NB4 (cell line): ENCODE data around the gene SUCLG1.

Experiments
- POLR2A ChIP-seq: IDR thresholded peaks from 2 replicates; pipeline ENCODE4 v1.6.1; 2011; ENCODE audit warnings: mild to moderate bottlenecking; ENCODE audit not compliant: insufficient read length; ENCODE audit errors: extremely low read depth
- TF ChIP-seq, protein P1 (sequence below): IDR thresholded peaks from one replicate; pipeline ENCODE4 v1.5.1; 2012; ENCODE audit warnings: low read depth, low read length

DNA sequence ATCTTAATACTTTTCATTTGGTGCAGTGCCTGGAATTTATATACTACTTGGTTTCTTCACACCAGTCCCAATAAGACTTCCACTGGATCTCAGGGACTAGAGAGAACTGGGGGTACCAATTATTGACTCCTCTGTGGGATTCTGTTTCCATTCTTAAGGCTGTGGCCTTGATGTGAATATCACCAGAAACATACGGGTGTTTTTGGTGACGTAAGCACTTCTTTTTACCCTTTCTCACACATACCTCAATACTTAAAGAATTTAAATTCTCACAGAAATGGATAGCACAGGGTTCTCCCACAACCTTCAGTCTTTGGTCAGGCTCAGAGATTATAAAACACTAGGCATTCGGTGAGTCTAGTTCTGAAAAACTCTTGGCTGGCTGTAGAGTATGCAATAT, 84.1 kb downstream of the SUCLG1 start:
- TF ChIP-seq POLR2A, result no peak
- TF ChIP-seq, protein P1, sequence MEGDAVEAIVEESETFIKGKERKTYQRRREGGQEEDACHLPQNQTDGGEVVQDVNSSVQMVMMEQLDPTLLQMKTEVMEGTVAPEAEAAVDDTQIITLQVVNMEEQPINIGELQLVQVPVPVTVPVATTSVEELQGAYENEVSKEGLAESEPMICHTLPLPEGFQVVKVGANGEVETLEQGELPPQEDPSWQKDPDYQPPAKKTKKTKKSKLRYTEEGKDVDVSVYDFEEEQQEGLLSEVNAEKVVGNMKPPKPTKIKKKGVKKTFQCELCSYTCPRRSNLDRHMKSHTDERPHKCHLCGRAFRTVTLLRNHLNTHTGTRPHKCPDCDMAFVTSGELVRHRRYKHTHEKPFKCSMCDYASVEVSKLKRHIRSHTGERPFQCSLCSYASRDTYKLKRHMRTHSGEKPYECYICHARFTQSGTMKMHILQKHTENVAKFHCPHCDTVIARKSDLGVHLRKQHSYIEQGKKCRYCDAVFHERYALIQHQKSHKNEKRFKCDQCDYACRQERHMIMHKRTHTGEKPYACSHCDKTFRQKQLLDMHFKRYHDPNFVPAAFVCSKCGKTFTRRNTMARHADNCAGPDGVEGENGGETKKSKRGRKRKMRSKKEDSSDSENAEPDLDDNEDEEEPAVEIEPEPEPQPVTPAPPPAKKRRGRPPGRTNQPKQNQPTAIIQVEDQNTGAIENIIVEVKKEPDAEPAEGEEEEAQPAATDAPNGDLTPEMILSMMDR, result no peak
